ENCODE results near the gene PGD.

Gene PGD

DNA sequence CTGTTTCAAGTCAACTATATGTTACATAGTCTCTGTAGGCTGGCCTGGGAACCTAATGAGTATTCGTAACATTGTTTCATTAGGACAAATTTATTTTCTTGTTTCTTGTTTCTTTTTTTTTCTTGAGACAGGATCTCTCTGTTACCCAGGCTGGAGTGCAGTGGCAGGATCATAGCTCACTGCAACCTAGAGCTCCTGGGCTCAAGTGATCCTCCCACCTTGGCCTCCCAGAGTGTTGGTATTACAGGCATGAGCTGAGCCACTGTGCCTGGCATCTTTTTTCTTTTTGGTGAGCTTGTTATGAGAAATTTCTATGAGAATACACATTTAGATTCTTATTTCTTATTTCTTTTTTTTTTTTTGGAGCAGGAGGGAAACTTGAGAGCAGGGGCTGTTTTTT, 38.2 kb downstream of the PGD start:
- no peak overlapping the region for H3K4me3 ChIP-seq (ENCODE audit: low read depth, low read length)
- no peaks in the 10 kb centered on the region for H3K4me1 ChIP-seq (ENCODE audit: control insufficient read depth, insufficient read depth, low read length)
- H3K9me3 ChIP-seq (ENCODE audit: control insufficient read depth, insufficient read depth, low read depth, low read length), result no peaks in the 10 kb centered on the region
- ChIA-PET CTCF (interaction anchor here (0.6 to 9.3 kb wide), 7 partner anchors 8 to 524 kb away, joined by 3 to 148 read pairs (median 4); no protein-coding TSS in a partner anchor), POLR2A (interaction anchor here (0.6 to 1.2 kb wide), 2 partner anchors 38 to 252 kb away, joined by 3 to 6 read pairs; partner anchors contain the start of gene PGD)
- H3K36me3 ChIP-seq (ENCODE audit: control insufficient read depth in 2 of 2, insufficient read depth in 1 of 2, low read length in 2 of 2), result peaks cover 4 to 40% of the 10 kb centered on the region in 2 experiments; a peak in 2 of 3 replicates
- no peak for TF ChIP-seq RBAK (tag by site-specific recombination; IDR thresholded peaks at IDR 0.05)
- TF ChIP-seq ZNF585B (tag by site-specific recombination; IDR thresholded peaks at IDR 0.05), result no peak
- no peak for TF ChIP-seq ZNF555 (tag by site-specific recombination; conservative IDR thresholded peaks at IDR 0.05)
- no peak for TF ChIP-seq ZNF302 (tag by site-specific recombination; IDR thresholded peaks at IDR 0.05; ENCODE audit: low read depth)
- TF ChIP-seq ZNF600 (tag by site-specific recombination; IDR thresholded peaks at IDR 0.05), result no peak
- TF ChIP-seq, protein P1, sequence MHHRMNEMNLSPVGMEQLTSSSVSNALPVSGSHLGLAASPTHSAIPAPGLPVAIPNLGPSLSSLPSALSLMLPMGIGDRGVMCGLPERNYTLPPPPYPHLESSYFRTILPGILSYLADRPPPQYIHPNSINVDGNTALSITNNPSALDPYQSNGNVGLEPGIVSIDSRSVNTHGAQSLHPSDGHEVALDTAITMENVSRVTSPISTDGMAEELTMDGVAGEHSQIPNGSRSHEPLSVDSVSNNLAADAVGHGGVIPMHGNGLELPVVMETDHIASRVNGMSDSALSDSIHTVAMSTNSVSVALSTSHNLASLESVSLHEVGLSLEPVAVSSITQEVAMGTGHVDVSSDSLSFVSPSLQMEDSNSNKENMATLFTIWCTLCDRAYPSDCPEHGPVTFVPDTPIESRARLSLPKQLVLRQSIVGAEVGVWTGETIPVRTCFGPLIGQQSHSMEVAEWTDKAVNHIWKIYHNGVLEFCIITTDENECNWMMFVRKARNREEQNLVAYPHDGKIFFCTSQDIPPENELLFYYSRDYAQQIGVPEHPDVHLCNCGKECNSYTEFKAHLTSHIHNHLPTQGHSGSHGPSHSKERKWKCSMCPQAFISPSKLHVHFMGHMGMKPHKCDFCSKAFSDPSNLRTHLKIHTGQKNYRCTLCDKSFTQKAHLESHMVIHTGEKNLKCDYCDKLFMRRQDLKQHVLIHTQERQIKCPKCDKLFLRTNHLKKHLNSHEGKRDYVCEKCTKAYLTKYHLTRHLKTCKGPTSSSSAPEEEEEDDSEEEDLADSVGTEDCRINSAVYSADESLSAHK (tag by site-specific recombination; IDR thresholded peaks at IDR 0.05), result peak; percentile 69; the same call in 1 of the 2 replicates
- TF ChIP-seq, protein P2, sequence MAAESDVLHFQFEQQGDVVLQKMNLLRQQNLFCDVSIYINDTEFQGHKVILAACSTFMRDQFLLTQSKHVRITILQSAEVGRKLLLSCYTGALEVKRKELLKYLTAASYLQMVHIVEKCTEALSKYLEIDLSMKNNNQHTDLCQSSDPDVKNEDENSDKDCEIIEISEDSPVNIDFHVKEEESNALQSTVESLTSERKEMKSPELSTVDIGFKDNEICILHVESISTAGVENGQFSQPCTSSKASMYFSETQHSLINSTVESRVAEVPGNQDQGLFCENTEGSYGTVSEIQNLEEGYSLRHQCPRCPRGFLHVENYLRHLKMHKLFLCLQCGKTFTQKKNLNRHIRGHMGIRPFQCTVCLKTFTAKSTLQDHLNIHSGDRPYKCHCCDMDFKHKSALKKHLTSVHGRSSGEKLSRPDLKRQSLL (tag by site-specific recombination; IDR thresholded peaks at IDR 0.05), result 0 out of 2 replicates have a peak, but pooled peaks have one; percentile 29
- peak; percentile 74 for TF ChIP-seq GLIS1 (tag by site-specific recombination; IDR thresholded peaks at IDR 0.05)
- no peak overlapping the region for H3K27ac ChIP-seq (ENCODE audit: extremely low read depth, low read depth, low read length)

DNA sequence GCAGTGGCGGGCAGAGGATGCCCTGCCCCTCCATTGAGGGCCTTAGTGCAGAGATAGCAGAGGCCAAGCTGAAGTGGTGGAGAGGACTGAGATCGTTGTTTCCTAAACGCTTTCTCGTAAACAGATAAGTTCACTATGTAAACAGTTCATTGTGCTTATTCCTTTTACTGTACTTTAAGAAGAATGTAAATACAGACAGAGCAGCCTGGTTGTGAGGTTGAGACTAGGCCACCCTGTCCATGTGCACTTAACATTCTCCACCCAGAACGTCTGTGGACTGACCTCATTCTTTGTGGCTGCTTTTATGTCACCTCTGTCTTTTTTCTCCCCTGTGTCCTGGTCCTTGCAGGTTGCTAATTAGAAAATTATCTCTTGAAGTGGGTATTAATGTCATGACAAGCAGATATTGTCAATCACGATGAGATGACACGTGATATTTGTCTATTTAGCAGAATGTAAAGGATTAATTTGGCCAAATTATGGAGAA, 39.9 kb downstream of the PGD start:
- Histone ChIP-seq H3K27ac (ENCODE audit: extremely low read depth, low read depth, low read length) (no peak overlapping the region), H3K4me3 (ENCODE audit: low read depth, low read length) (no peak overlapping the region), H3K36me3 (ENCODE audit: control insufficient read depth in 2 of 2, insufficient read depth in 1 of 2, low read length in 2 of 2) (peaks cover 4 to 36% of the 10 kb centered on the region in 2 experiments; a peak in 2 of 3 replicates), H3K9me3 (ENCODE audit: control insufficient read depth, insufficient read depth, low read depth, low read length) (no peaks in the 10 kb centered on the region), H3K4me1 (ENCODE audit: control insufficient read depth, insufficient read depth, low read length) (no peaks in the 10 kb centered on the region)
- TF ChIP-seq ZNF214 (tag by site-specific recombination; IDR thresholded peaks at IDR 0.05; ENCODE audit: borderline replicate concordance) (no peak), MZF1 (tag by site-specific recombination; IDR thresholded peaks at IDR 0.05; ENCODE audit: borderline replicate concordance) (no peak), FEZF1 (tag by site-specific recombination; IDR thresholded peaks at IDR 0.05) (peak; percentile 63), KLF7 (tag by site-specific recombination; IDR thresholded peaks at IDR 0.05; ENCODE audit: borderline replicate concordance) (no peak), ZNF629 (tag by site-specific recombination; IDR thresholded peaks at IDR 0.05) (peak; percentile 43; the same call in 1 of the 2 replicates)
- TF ChIP-seq, protein P3, sequence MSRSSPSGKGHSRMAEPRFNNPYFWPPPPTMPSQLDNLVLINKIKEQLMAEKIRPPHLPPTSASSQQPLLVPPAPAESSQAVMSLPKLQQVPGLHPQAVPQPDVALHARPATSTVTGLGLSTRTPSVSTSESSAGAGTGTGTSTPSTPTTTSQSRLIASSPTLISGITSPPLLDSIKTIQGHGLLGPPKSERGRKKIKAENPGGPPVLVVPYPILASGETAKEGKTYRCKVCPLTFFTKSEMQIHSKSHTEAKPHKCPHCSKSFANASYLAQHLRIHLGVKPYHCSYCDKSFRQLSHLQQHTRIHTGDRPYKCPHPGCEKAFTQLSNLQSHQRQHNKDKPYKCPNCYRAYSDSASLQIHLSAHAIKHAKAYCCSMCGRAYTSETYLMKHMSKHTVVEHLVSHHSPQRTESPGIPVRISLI (tag by site-specific recombination; IDR thresholded peaks at IDR 0.05), result peak; percentile 78; the same call in 1 of the 2 replicates
- CTCF ChIA-PET, result interaction anchor here (0.6 kb wide), 1 partner anchor 69 kb away, joined by 4 read pairs; no protein-coding TSS in a partner anchor
- POLR2A ChIA-PET, result no interaction called here

DNA sequence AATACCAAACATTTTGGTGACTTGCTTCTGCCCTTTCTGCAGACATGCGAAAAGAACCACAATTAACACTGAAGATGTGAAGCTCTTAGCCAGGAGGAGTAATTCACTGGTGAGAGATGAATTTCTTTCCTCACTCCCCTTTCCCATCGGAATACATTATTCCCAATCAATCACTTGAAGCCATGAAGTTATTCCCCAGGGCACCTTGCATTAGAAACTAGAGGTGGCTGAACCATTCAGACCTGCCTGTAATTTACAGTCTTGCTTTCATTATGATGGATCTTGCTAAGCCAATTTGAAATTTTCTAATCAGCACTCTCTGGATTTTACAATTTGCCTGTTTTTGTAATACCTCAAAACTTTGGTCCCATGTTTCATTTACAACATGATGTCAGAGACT, 41.4 kb downstream of the PGD start:
- Histone ChIP-seq H3K9me3 (ENCODE audit: control insufficient read depth, insufficient read depth, low read depth, low read length) (no peaks in the 10 kb centered on the region), H3K36me3 (ENCODE audit: control insufficient read depth in 2 of 2, insufficient read depth in 1 of 2, low read length in 2 of 2) (peaks cover 4 to 33% of the 10 kb centered on the region in 2 experiments; a peak in 2 of 3 replicates), H3K4me1 (ENCODE audit: control insufficient read depth, insufficient read depth, low read length) (no peaks in the 10 kb centered on the region), H3K4me3 (ENCODE audit: low read depth, low read length) (no peak overlapping the region), H3K27ac (ENCODE audit: extremely low read depth, low read depth, low read length) (no peak overlapping the region)
- ChIA-PET POLR2A (no interaction called here), CTCF (no interaction called here)
- TF ChIP-seq ZNF555 (tag by site-specific recombination; conservative IDR thresholded peaks at IDR 0.05), result no peak
- TF ChIP-seq ZNF529 (tag by site-specific recombination; IDR thresholded peaks at IDR 0.05; ENCODE audit: insufficient replicate concordance), result no peak
- TF ChIP-seq, protein P4, sequence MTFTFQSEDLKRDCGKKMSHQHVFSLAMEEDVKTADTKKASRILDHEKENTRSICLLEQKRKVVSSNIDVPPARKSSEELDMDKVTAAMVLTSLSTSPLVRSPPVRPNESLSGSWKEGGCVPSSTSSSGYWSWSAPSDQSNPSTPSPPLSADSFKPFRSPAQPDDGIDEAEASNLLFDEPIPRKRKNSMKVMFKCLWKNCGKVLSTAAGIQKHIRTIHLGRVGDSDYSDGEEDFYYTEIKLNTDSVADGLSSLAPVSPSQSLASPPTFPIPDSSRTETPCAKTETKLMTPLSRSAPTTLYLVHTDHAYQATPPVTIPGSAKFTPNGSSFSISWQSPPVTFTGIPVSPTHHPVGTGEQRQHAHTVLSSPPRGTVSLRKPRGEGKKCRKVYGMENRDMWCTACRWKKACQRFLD (tag by site-specific recombination; IDR thresholded peaks at IDR 0.05), result no peak
- TF ChIP-seq ZNF23 (tag by site-specific recombination; IDR thresholded peaks at IDR 0.05; ENCODE audit: borderline replicate concordance), result no peak
- no peak for TF ChIP-seq ZXDB (tag by site-specific recombination; IDR thresholded peaks at IDR 0.05)
- TF ChIP-seq IKZF3 (tag by site-specific recombination; IDR thresholded peaks at IDR 0.05), result no peak
- TF ChIP-seq ZNF785 (tag by site-specific recombination; IDR thresholded peaks at IDR 0.05), result no peak
- no peak for TF ChIP-seq PRDM1 (tag by site-specific recombination; IDR thresholded peaks at IDR 0.05)
- TF ChIP-seq, protein P5, sequence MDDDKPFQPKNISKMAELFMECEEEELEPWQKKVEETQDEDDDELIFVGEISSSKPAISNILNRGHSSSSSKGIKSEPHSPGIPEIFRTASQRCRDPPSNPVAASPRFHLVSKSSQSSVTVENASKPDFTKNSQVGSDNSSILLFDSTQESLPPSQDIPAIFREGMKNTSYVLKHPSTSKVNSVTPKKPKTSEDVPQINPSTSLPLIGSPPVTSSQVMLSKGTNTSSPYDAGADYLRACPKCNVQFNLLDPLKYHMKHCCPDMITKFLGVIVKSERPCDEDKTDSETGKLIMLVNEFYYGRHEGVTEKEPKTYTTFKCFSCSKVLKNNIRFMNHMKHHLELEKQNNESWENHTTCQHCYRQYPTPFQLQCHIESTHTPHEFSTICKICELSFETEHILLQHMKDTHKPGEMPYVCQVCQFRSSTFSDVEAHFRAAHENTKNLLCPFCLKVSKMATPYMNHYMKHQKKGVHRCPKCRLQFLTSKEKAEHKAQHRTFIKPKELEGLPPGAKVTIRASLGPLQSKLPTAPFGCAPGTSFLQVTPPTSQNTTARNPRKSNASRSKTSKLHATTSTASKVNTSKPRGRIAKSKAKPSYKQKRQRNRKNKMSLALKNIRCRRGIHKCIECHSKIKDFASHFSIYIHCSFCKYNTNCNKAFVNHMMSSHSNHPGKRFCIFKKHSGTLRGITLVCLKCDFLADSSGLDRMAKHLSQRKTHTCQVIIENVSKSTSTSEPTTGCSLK (tag by site-specific recombination; IDR thresholded peaks at IDR 0.05), result no peak
